Caco-2 (cell line): ENCODE results near the gene IL9. TPM values are rescaled to one million over a fixed set of nuclear protein-coding genes. Genes with fewer than 3 reads are reported as not detected.

Experiments
- BruUV-seq: library from RNA; stranded (reverse); fragments of 400-500 nt; replicated peaks from 2 replicates; lab custom pipeline; 2021; lab: Mats Ljungman, UMichigan
- CTCF ChIA-PET: fragments of 300-600 bp; sonication (Branson Sonifier 250); formaldehyde crosslinking; loops from one replicate; lab custom pipeline; 2022; ENCODE audit warnings: antibody characterized with exemption; lab: Charles Lee
- POLR2A ChIA-PET: fragments of 300-600 bp; sonication (Branson Sonifier 250); formaldehyde crosslinking; loops from one replicate; lab custom pipeline; 2022; ENCODE audit warnings: antibody characterized with exemption; lab: Charles Lee
- DNase-seq, 2 experiments: peaks; one replicate each; pipeline versions ENCODE4 v3.0.0 to v3.0.0-alpha.2; 2020 to 2022
- H3K27me3 ChIP-seq: replicated peaks from 2 replicates; pipeline ENCODE4 v1.6.0; 2011; ENCODE audit warnings: low read length; ENCODE audit not compliant: control insufficient read depth, insufficient read depth
- H3K36me3 ChIP-seq: 2 replicates; pipeline ENCODE4 v1.5.1; 2011; ENCODE audit warnings: low read length; ENCODE audit not compliant: control insufficient read depth, insufficient read depth
- H3K4me1 ChIP-seq: fragments of 250-450 bp; sonication (Bioruptor Pico); 2 replicates; pipeline ENCODE4 v1.5.1; 2020; ENCODE audit warnings: mild to moderate bottlenecking
- H3K4me3 ChIP-seq: 2 replicates; pipeline ENCODE4 v1.5.1; 2011; ENCODE audit warnings: low read depth, mild to moderate bottlenecking, control low read depth, low read length
- H3K9me3 ChIP-seq: fragments of 250-450 bp; sonication (Bioruptor Pico); 2 replicates; pipeline ENCODE4 v1.5.1; 2020; ENCODE audit warnings: mild to moderate bottlenecking, moderate library complexity
- H3K27ac Mint-ChIP-seq: one replicate; pipeline ENCODE4 v1.8.0; 2022; ENCODE audit warnings: mixed read lengths; ENCODE audit not compliant: unreplicated experiment
- H3K27me3 Mint-ChIP-seq: one replicate; pipeline ENCODE4 v1.8.0; 2022; ENCODE audit warnings: mixed read lengths; ENCODE audit not compliant: insufficient read depth, unreplicated experiment
- H3K36me3 Mint-ChIP-seq: one replicate; pipeline ENCODE4 v1.8.0; 2022; ENCODE audit warnings: mild to moderate bottlenecking, mixed read lengths; ENCODE audit not compliant: insufficient read depth, unreplicated experiment
- H3K4me1 Mint-ChIP-seq: one replicate; pipeline ENCODE4 v1.8.0; 2022; ENCODE audit warnings: low read depth, mixed read lengths; ENCODE audit not compliant: unreplicated experiment
- H3K4me3 Mint-ChIP-seq: one replicate; pipeline ENCODE4 v1.8.0; 2022; ENCODE audit warnings: mild to moderate bottlenecking, moderate library complexity, mixed read lengths; ENCODE audit not compliant: unreplicated experiment
- H3K9me3 Mint-ChIP-seq: one replicate; pipeline ENCODE4 v1.8.0; 2022; ENCODE audit warnings: mixed read lengths; ENCODE audit not compliant: unreplicated experiment
- intact Hi-C: fragments of 100-400 bp; cut with micrococcal nuclease; formaldehyde crosslinking; loops from one replicate; pipeline ENCODE4 v1.10.0; 2022; ENCODE audit not compliant: unreplicated experiment
- total RNA-seq: library from RNA; stranded (reverse); gene quantifications from 2 replicates; pipeline ENCODE4 v1.2.3, GENCODE V29; 2022
- TF ChIP-seq, protein P1 (sequence below), 2 experiments: fragments of 200-600 bp in 1 of 2; IDR thresholded peaks; 1 replicate in 1 of 2; 2 replicates in 1 of 2; pipeline versions ENCODE4 v1.5.1 to v1.8.0; 2011 to 2022; ENCODE audit warnings: antibody characterized with exemption in 1 of 2, control low read depth in 1 of 2, inconsistent platforms in 1 of 2, low read depth in 1 of 2, low read length in 1 of 2, mild to moderate bottlenecking in 1 of 2, moderate library complexity in 1 of 2; ENCODE audit not compliant: insufficient read depth in 1 of 2, severe bottlenecking in 1 of 2, unreplicated experiment in 1 of 2

IL9 gene
- total RNA-seq, 1 experiment from 2014 or later: not detected

DNA sequence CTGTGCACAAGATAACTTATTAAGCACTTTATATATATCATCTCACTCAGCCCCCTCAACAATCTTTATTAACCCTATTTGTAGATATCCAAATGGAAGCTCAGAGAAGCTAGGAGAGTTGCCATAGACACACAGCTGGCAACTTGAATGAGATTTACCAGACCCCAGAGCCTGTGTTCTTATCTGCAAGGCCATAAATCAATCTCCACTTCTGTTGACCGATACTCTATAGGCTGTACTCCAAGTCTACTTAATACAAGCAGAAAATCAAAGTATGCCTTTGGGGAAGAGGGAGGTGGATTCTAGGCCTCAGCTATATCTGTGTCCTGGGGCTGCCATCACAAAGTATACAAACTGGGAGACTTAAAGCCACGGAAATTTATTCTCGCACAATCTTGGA is 6.0 kb upstream of the IL9 start:
- ChIA-PET POLR2A (no interaction called here), CTCF (no interaction called here)
- no peaks in the 10 kb centered on the region for H3K9me3 Mint-ChIP-seq
- TF ChIP-seq, protein P1, sequence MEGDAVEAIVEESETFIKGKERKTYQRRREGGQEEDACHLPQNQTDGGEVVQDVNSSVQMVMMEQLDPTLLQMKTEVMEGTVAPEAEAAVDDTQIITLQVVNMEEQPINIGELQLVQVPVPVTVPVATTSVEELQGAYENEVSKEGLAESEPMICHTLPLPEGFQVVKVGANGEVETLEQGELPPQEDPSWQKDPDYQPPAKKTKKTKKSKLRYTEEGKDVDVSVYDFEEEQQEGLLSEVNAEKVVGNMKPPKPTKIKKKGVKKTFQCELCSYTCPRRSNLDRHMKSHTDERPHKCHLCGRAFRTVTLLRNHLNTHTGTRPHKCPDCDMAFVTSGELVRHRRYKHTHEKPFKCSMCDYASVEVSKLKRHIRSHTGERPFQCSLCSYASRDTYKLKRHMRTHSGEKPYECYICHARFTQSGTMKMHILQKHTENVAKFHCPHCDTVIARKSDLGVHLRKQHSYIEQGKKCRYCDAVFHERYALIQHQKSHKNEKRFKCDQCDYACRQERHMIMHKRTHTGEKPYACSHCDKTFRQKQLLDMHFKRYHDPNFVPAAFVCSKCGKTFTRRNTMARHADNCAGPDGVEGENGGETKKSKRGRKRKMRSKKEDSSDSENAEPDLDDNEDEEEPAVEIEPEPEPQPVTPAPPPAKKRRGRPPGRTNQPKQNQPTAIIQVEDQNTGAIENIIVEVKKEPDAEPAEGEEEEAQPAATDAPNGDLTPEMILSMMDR (IDR thresholded peaks at IDR 0.05; ENCODE audit: insufficient read depth in 1 of 2, low read depth in 1 of 2, low read length in 1 of 2, severe bottlenecking in 1 of 2, unreplicated experiment in 1 of 2): no peak
- Histone ChIP-seq H3K27me3 (no peaks in the 10 kb centered on the region), H3K9me3 (no peaks in the 10 kb centered on the region), H3K4me1 (peaks cover 27% of the 10 kb centered on the region), H3K36me3 (no peaks in the 10 kb centered on the region), H3K4me3 (no peak overlapping the region)
- H3K36me3 Mint-ChIP-seq: no peaks in the 10 kb centered on the region
- no TSS peak for BruUV-seq
- peaks cover 20% of the 10 kb centered on the region for H3K4me1 Mint-ChIP-seq
- H3K27ac Mint-ChIP-seq: no peak overlapping the region
- intact Hi-C loops: loop anchor here (2.0 kb wide), 1 partner anchor 25 kb away; no protein-coding TSS in a partner anchor
- H3K4me3 Mint-ChIP-seq: peak overlapping the region; percentile 41
- DNase-seq: peak in 1 of 2 experiments; percentile 25
- peaks cover 4% of the 10 kb centered on the region for H3K27me3 Mint-ChIP-seq

- Histone ChIP-seq H3K4me1 (peaks cover 32% of the 10 kb centered on the region), H3K9me3 (0 out of 2 replicates have a peak, but pooled peaks cover 1% of the 10 kb centered on the region), H3K4me3 (no peak overlapping the region), H3K27me3 (no peaks in the 10 kb centered on the region), H3K36me3 (no peaks in the 10 kb centered on the region)
- no peak for DNase-seq
- TF ChIP-seq, protein P1 (IDR thresholded peaks at IDR 0.05; ENCODE audit: insufficient read depth in 1 of 2, low read depth in 1 of 2, low read length in 1 of 2, severe bottlenecking in 1 of 2, unreplicated experiment in 1 of 2): no peak
- intact Hi-C loops: loop anchor here (2.0 kb wide), 1 partner anchor 27 kb away; no protein-coding TSS in a partner anchor
- ChIA-PET CTCF (interaction anchor here (0.6 to 1.2 kb wide), 2 partner anchors 51 to 187 kb away, joined by 3 read pairs; no protein-coding TSS in a partner anchor), POLR2A (no interaction called here)
- peaks cover 27% of the 10 kb centered on the region for H3K4me1 Mint-ChIP-seq
- H3K27ac Mint-ChIP-seq: no peak overlapping the region
- no peak overlapping the region for H3K4me3 Mint-ChIP-seq
- BruUV-seq: no TSS peak
- H3K36me3 Mint-ChIP-seq: no peaks in the 10 kb centered on the region
- H3K9me3 Mint-ChIP-seq: no peaks in the 10 kb centered on the region
- H3K27me3 Mint-ChIP-seq: peaks cover 4% of the 10 kb centered on the region
Measured at GRCh38 chr5:135900276-135900675, 4.6 kb upstream of the IL9 start.

DNA sequence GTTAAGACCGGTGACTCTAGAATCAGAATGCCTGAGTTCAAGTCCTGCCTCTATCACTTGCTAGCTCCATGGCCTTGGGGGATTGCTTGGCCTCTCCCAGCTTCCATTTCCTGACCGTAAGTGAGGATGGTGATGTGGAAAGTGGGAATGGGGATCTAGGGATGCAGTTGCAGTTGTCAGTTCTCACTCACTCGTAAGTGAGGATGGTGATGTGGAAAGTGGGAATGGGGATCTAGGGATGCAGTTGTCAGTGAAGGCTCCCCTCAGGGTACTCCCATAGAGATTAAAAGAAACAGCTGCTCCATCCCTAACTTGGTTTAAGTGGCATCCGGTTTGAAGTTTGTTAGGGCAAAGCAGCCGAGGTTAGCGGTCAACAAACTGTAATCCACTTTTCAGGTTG is 3.0 kb upstream of the IL9 start:
- no TSS peak for BruUV-seq
- Mint-ChIP-seq H3K27me3 (peaks cover 4% of the 10 kb centered on the region), H3K27ac (no peak overlapping the region), H3K9me3 (no peaks in the 10 kb centered on the region), H3K4me3 (no peak overlapping the region), H3K36me3 (peaks cover 6% of the 10 kb centered on the region), H3K4me1 (peaks cover 37% of the 10 kb centered on the region)
- Histone ChIP-seq H3K4me1 (peaks cover 44% of the 10 kb centered on the region), H3K27me3 (no peaks in the 10 kb centered on the region), H3K36me3 (no peaks in the 10 kb centered on the region), H3K9me3 (0 out of 2 replicates have a peak, but pooled peaks cover 5% of the 10 kb centered on the region), H3K4me3 (no peak overlapping the region)
- POLR2A ChIA-PET: no interaction called here
- no peak for DNase-seq
- TF ChIP-seq, protein P1 (IDR thresholded peaks at IDR 0.05; ENCODE audit: insufficient read depth in 1 of 2, low read depth in 1 of 2, low read length in 1 of 2, severe bottlenecking in 1 of 2, unreplicated experiment in 1 of 2): no peak
- CTCF ChIA-PET: no interaction called here
- intact Hi-C loops: no loop called here
